PC-3 (cell line): ENCODE results near the gene DMRT3. TPM values are rescaled to one million over a fixed set of nuclear protein-coding genes. Genes with fewer than 3 reads are reported as not detected.

ENCODE experiments used
- ATAC-seq: fragments of 200-7000 bp; cut with Tn5 transposase; 2 replicates; pipeline ENCODE4 v1.9.1; 2020; ENCODE audit warnings: mild to moderate bottlenecking, moderate library complexity
- BruUV-seq: library from RNA; stranded (reverse); fragments of 400-500 nt; replicated peaks from 2 replicates; lab custom pipeline; 2021; lab: Mats Ljungman, UMichigan
- CTCF ChIA-PET: fragments of 300-600 bp; sonication (Branson Sonifier 250); formaldehyde crosslinking; loops from one replicate; lab custom pipeline; 2022; ENCODE audit warnings: antibody characterized with exemption; lab: Charles Lee
- POLR2A ChIA-PET: fragments of 300-600 bp; sonication (Branson Sonifier 250); formaldehyde crosslinking; loops from one replicate; lab custom pipeline; 2022; ENCODE audit warnings: antibody characterized with exemption; ENCODE audit not compliant: unreplicated experiment; lab: Charles Lee
- DNase-seq: peaks from one replicate; pipeline ENCODE4 v3.0.0-alpha.2; 2015
- H2AFZ ChIP-seq: fragments of 300-600 bp; sonication (generic); 2 replicates; pipeline ENCODE4 v1.6.0; 2016; ENCODE audit warnings: antibody characterized with exemption, low read length
- H3F3A ChIP-seq: fragments of 300-600 bp; sonication (generic); one replicate; pipeline ENCODE4 v1.6.0; 2017; ENCODE audit warnings: antibody characterized with exemption, low read length, control low read depth, mild to moderate bottlenecking; ENCODE audit not compliant: unreplicated experiment
- H3K27ac ChIP-seq: fragments of 300-600 bp; sonication (generic); 2 replicates; pipeline ENCODE4 v1.5.1; 2016; ENCODE audit warnings: mild to moderate bottlenecking, low read length
- H3K27me3 ChIP-seq: fragments of 300-600 bp; sonication (generic); 2 replicates; pipeline ENCODE4 v1.6.1; 2016; ENCODE audit warnings: low read length, mixed read lengths
- H3K36me3 ChIP-seq: fragments of 300-600 bp; sonication (generic); 2 replicates; pipeline ENCODE4 v1.6.1; 2016; ENCODE audit warnings: low read depth, mixed run types, low read length, mixed read lengths
- H3K4me1 ChIP-seq: fragments of 300-600 bp; sonication (generic); 2 replicates; pipeline ENCODE4 v1.5.1; 2016; ENCODE audit warnings: low read length; ENCODE audit not compliant: insufficient read depth
- H3K4me2 ChIP-seq: fragments of 300-600 bp; sonication (generic); 2 replicates; pipeline ENCODE4 v1.6.0; 2016; ENCODE audit warnings: low read length
- H3K4me3 ChIP-seq: fragments of 300-600 bp; sonication (generic); 2 replicates; pipeline ENCODE4 v1.5.1; 2016; ENCODE audit warnings: mild to moderate bottlenecking, low read length, mixed read lengths
- H3K79me2 ChIP-seq: fragments of 300-600 bp; sonication (generic); 2 replicates; pipeline ENCODE4 v1.6.1; 2017; ENCODE audit warnings: low read length, mixed read lengths
- H3K9ac ChIP-seq: fragments of 300-600 bp; sonication (generic); 2 replicates; pipeline ENCODE4 v1.6.0; 2016; ENCODE audit warnings: mild to moderate bottlenecking, low read length
- H3K9me2 ChIP-seq: fragments of 300-600 bp; sonication (generic); replicated peaks from 2 replicates; pipeline ENCODE4 v1.6.1; 2016; ENCODE audit warnings: mixed run types, low read length, mixed read lengths
- H3K9me3 ChIP-seq: fragments of 300-600 bp; sonication (generic); 2 replicates; pipeline ENCODE4 v1.6.1; 2016; ENCODE audit warnings: low read length, mixed read lengths
- H4K20me1 ChIP-seq: fragments of 300-600 bp; sonication (generic); 2 replicates; pipeline ENCODE4 v1.6.1; 2016; ENCODE audit warnings: low read length, mixed read lengths
- EZH2 ChIP-seq: fragments of 300-600 bp; sonication (generic); IDR thresholded peaks from one replicate; pipeline ENCODE4 v1.6.1; 2017; ENCODE audit warnings: antibody characterized with exemption, mild to moderate bottlenecking, low read length; ENCODE audit not compliant: unreplicated experiment
- EZH2phosphoT487 ChIP-seq: fragments of 300-600 bp; sonication (generic); IDR thresholded peaks from 2 replicates; pipeline ENCODE4 v1.6.1; 2018; ENCODE audit warnings: mild to moderate bottlenecking, antibody characterized with exemption, low read length, borderline replicate concordance
- intact Hi-C: fragments of 100-400 bp; cut with micrococcal nuclease; formaldehyde crosslinking; loops from 2 replicates; pipeline ENCODE4 v1.9.0; 2023
- total RNA-seq: library from RNA; depleted of rRNA; stranded (reverse); fragments of >200 nt; gene quantifications from 2 replicates; pipeline ENCODE4 v1.2.3, GENCODE V29; 2014
- TF ChIP-seq, protein P1 (sequence below): fragments of 300-600 bp; sonication (generic); conservative IDR thresholded peaks from 2 replicates; pipeline ENCODE4 v1.5.1; 2017; ENCODE audit warnings: antibody characterized with exemption, low read depth, mild to moderate bottlenecking, low read length

DMRT3 gene
- total RNA-seq, 1 experiment from 2014 or later, result not detected

- Histone ChIP-seq H3K9ac (no peak overlapping the region), H3K27me3 (peaks cover 32% of the 10 kb centered on the region; the same call in 1 of the 2 replicates), H3F3A (no peaks in the 10 kb centered on the region), H3K9me3 (no peaks in the 10 kb centered on the region), H3K27ac (no peak overlapping the region), H4K20me1 (no peaks in the 10 kb centered on the region), H3K4me1 (no peaks in the 10 kb centered on the region), H3K79me2 (no peaks in the 10 kb centered on the region), H3K9me2 (no peaks in the 10 kb centered on the region), H2AFZ (no peak overlapping the region), H3K4me2 (no peak overlapping the region), H3K4me3 (no peak overlapping the region), H3K36me3 (no peaks in the 10 kb centered on the region)
- ChIA-PET POLR2A (no interaction called here), CTCF (no interaction called here)
- ATAC-seq, result no peak
- no peak for DNase-seq
- no TSS peak for BruUV-seq
- intact Hi-C loops, result no loop called here
- TF ChIP-seq, protein P1, sequence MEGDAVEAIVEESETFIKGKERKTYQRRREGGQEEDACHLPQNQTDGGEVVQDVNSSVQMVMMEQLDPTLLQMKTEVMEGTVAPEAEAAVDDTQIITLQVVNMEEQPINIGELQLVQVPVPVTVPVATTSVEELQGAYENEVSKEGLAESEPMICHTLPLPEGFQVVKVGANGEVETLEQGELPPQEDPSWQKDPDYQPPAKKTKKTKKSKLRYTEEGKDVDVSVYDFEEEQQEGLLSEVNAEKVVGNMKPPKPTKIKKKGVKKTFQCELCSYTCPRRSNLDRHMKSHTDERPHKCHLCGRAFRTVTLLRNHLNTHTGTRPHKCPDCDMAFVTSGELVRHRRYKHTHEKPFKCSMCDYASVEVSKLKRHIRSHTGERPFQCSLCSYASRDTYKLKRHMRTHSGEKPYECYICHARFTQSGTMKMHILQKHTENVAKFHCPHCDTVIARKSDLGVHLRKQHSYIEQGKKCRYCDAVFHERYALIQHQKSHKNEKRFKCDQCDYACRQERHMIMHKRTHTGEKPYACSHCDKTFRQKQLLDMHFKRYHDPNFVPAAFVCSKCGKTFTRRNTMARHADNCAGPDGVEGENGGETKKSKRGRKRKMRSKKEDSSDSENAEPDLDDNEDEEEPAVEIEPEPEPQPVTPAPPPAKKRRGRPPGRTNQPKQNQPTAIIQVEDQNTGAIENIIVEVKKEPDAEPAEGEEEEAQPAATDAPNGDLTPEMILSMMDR, result no peak
- no peak for TF ChIP-seq EZH2phosphoT487
- no peak for TF ChIP-seq EZH2
These were observed 8.4 kb upstream of the DMRT3 start for GRCh38 chr9:967903-968641.

DNA sequence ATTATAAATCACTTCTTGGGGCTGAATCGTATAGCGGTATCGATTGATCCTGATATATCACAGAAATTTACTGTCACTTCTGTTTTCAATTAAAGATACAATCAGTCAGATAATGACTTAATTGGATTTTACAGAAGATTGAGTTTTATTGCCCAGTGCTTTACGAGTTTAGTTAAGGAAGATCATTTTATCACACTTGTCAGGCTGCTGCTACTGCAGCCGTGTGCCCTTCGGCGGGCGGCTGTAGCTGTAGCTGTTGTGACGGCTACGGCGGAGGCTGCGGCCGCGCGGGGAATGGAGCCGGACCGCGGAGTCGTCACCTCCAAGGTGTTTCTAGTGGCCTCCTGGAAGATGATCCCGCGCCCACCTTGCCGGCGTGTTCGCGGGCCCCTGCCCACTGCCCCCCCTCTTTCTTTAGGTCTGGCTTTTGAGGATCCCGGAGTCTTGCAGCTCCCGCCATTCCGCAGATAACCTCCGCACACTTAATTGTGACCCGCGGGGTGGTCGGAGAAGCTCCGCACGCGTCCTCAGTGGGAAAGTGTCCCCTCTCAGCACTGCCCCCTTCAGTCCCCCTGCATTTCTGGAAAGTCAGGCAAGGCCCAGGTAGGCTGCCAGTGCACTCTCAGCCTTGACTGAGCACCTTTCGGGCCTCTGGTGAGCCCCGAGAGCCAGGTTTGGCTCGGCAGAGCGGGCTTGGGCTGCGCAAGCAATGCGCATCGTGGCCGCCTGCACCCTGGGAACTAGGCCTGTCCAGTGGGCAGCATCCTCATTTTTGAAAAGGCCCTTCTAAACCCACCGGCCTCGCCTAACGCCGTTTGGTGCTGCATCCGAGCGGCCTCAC lies 6.9 kb upstream of the DMRT3 start:
- Histone ChIP-seq H2AFZ (no peak overlapping the region), H4K20me1 (no peaks in the 10 kb centered on the region), H3K79me2 (no peaks in the 10 kb centered on the region), H3K27ac (no peak overlapping the region), H3K4me2 (no peak overlapping the region), H3K9me3 (no peaks in the 10 kb centered on the region), H3K4me1 (no peaks in the 10 kb centered on the region), H3F3A (no peaks in the 10 kb centered on the region), H3K9ac (no peak overlapping the region), H3K9me2 (no peaks in the 10 kb centered on the region), H3K36me3 (no peaks in the 10 kb centered on the region), H3K27me3 (peaks cover 21% of the 10 kb centered on the region; the same call in 1 of the 2 replicates), H3K4me3 (no peak overlapping the region)
- intact Hi-C loops, result no loop called here
- ATAC-seq (no peak), DNase-seq (no peak)
- TF ChIP-seq, protein P1, result no peak
- TF ChIP-seq EZH2 (no peak), EZH2phosphoT487 (no peak)
- CTCF ChIA-PET, result no interaction called here
- BruUV-seq, result no TSS peak
- POLR2A ChIA-PET, result no interaction called here
